GM18867 (cell line): ENCODE results near the gene RCAN1.
"Not testable (repeated sequence)": the region's sequence is repeated elsewhere in the genome, so short reads cannot be mapped to it uniquely, and the experiment has no call there.

ENCODE experiments used
- ATAC-seq: cut with Tn5 transposase; IDR thresholded peaks from one replicate; pipeline ENCODE4 v1.9.1; 2021; ENCODE audit warnings: mild to moderate bottlenecking, moderate library complexity; ENCODE audit not compliant: unreplicated experiment

The RCAN1 gene

GRCh38 chr21:34623516-34623915 lies 8.6 kb upstream of the RCAN1 start:
- no peak for ATAC-seq

GRCh38 chr21:34621434-34622350 lies 6.8 kb upstream of the RCAN1 start:
- ATAC-seq: no peak

- ATAC-seq: no peak
These were observed 5.1 kb upstream of the RCAN1 start for GRCh38 chr21:34619841-34620665.

- ATAC-seq: no peak
These were observed 4.0 kb upstream of the RCAN1 start for GRCh38 chr21:34618941-34619340.

GRCh38 chr21:34617753-34618339 lies 2.9 kb upstream of the RCAN1 start:
- no peak for ATAC-seq

GRCh38 chr21:34615487-34615814 lies 538 bp upstream of the RCAN1 start:
- peak; percentile 11 for ATAC-seq

- ATAC-seq: no peak
These were observed 960 bp downstream of the RCAN1 start for GRCh38 chr21:34613679-34614627.

- ATAC-seq: no peak
These were observed 2.4 kb downstream of the RCAN1 start for GRCh38 chr21:34612557-34612956.

- ATAC-seq: no peak
These were observed 2.9 kb downstream of the RCAN1 start for GRCh38 chr21:34612056-34612455.

GRCh38 chr21:34611528-34611927 lies 3.4 kb downstream of the RCAN1 start:
- ATAC-seq: no peak

GRCh38 chr21:34609933-34610549 lies 4.9 kb downstream of the RCAN1 start:
- no peak for ATAC-seq

- no peak for ATAC-seq
These were observed 5.5 kb downstream of the RCAN1 start for GRCh38 chr21:34609244-34609932.

GRCh38 chr21:34607376-34607775 lies 7.5 kb downstream of the RCAN1 start:
- ATAC-seq: not testable (repeated sequence)

GRCh38 chr21:34606621-34607020 lies 8.3 kb downstream of the RCAN1 start:
- no peak for ATAC-seq

GRCh38 chr21:34606051-34606450 lies 8.9 kb downstream of the RCAN1 start:
- ATAC-seq: no peak

- not testable (repeated sequence) for ATAC-seq
These were observed 10.0 kb downstream of the RCAN1 start for GRCh38 chr21:34604956-34605355.

GRCh38 chr21:34604556-34604955 lies 10.4 kb downstream of the RCAN1 start:
- ATAC-seq: no peak

GRCh38 chr21:34603710-34604057 lies 11.2 kb downstream of the RCAN1 start:
- ATAC-seq: no peak

GRCh38 chr21:34603002-34603709 lies 11.8 kb downstream of the RCAN1 start:
- ATAC-seq: peak; percentile 68
